HG02763 (cell line): ENCODE results near the gene KCNMB4.
"Not testable (repeated sequence)": the region's sequence is repeated elsewhere in the genome, so short reads cannot be mapped to it uniquely, and the experiment has no call there.

ENCODE experiments used
- ATAC-seq: cut with Tn5 transposase; IDR thresholded peaks from one replicate; pipeline ENCODE4 v1.9.1; 2021; ENCODE audit warnings: mild to moderate bottlenecking, moderate library complexity; ENCODE audit not compliant: unreplicated experiment

Gene KCNMB4

GRCh38 chr12:70367258-70368141 lies 1.4 kb downstream of the KCNMB4 start:
- ATAC-seq: no peak

DNA sequence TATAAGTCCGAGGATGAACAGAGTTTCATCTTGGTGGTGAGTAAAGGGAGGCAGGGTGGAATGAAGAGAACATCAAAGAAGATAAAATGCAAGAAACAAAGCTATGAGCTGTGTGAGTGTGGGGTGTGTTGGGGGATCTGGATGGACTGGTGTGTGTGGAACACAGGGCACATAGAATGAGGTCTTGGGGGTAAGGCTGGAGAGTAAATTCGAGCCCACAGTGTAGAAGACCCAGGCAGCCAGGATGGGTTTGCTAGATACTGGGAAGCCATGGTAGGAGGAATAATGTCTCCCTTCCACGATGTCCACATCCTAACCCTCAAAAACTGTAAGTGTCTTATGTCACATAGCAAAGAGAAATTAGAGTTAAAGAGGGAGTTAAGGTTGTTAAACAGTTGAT lies 6.8 kb downstream of the KCNMB4 start:
- no peak for ATAC-seq

DNA sequence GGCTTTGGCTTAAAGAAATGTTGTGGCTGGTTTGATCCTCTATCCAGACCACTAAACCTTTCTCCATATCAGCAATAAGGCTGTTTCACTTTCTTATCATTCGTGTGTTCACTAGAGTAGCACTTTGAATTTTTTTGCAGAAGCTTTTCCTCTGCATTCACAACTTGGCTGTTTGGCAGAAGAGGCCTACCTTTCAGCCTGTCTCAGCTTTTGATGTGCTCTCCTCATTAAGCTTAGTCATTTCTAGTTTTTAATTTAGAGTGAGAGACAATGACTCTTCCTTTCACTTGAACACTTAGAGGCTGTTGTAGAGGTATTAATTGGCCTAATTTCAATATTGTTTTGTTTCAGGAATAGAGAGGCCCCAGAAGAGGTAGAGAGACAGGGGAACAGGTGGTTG lies 13.8 kb downstream of the KCNMB4 start:
- ATAC-seq: no peak

GRCh38 chr12:70383484-70383883 lies 17.4 kb downstream of the KCNMB4 start:
- no peak for ATAC-seq

DNA sequence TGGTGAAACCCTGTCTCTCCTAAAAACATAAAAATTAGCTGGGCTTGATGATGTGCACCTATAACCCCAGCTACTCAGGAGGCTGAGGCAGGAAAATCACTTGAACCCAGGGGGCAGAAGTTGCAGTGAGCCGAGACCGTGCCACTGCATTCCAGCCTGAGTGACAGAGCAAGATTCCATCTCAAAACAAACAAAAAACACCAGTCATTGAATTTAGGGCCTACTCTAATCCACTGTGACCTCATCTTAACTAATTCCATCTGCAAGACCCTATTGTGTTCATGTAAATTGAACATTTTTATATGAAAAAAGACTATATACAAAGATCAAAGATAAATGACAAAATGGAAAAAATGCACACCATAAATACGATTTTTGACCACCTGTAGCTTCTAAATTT lies 17.8 kb downstream of the KCNMB4 start:
- no peak for ATAC-seq

GRCh38 chr12:70386771-70387170 lies 20.7 kb downstream of the KCNMB4 start:
- no peak for ATAC-seq

- ATAC-seq: no peak
Observed at GRCh38 chr12:70389678-70390077, 23.6 kb downstream of the KCNMB4 start.

DNA sequence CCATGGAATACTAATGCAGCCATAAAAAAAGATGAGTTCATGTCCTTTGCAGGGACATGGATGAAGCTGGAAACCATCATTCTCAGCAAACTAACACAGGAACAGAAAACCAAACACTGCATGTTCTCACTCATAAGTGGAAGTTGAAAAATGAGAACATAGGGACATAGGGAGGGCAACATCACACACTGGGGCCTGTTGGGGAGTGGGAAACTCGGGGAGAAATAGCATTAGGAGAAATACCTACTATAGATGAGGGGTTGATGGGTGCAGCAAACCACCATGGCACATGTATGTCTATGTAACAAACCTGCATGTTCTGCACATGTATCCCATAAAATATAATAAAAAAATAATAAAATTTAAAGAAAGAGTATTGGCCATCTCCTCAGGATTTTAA lies 26.5 kb downstream of the KCNMB4 start:
- ATAC-seq: not testable (repeated sequence)

GRCh38 chr12:70393787-70394499 lies 27.9 kb downstream of the KCNMB4 start:
- no peak for ATAC-seq

DNA sequence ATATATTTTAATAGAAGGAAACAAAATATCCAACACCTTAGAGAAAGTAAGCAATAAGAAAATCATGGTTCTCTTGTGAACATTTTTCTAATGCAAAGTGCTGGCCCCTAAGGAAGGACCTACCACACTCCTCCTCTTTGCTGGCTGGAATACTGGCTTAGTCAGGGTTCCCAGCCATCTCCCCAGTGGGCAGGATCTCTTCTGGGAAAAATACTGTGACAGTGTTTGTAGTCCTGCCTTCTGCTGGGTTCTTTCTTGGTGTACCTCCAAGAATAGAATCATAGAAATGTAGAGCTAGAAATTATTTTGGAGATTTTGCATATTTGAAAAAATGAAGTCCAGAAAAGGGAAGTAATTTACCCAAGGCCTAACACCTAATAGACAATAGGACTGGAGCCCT lies 31.9 kb downstream of the KCNMB4 start:
- no peak for ATAC-seq

GRCh38 chr12:70398862-70399261 lies 32.8 kb downstream of the KCNMB4 start:
- ATAC-seq: no peak

DNA sequence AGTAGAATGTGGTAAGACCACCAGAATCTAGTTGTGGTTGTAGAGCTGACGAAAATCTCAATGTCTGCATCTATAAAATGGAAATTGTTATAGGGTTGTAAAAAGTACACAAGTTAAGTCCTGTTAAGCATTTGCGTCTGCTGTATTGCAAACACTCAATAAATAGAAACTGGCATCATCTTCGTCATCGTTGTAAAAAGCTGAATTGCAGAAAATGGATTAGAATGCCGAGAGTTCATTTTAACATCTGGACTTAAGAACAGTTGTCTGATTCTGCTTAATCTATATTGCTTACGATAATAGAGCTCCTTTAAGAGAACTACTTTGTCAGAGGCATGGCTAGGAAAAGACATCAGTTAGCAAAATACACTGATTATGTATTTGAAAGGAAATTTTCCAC lies 33.2 kb downstream of the KCNMB4 start:
- ATAC-seq: no peak

GRCh38 chr12:70400124-70400523 lies 34.0 kb downstream of the KCNMB4 start:
- no peak for ATAC-seq

DNA sequence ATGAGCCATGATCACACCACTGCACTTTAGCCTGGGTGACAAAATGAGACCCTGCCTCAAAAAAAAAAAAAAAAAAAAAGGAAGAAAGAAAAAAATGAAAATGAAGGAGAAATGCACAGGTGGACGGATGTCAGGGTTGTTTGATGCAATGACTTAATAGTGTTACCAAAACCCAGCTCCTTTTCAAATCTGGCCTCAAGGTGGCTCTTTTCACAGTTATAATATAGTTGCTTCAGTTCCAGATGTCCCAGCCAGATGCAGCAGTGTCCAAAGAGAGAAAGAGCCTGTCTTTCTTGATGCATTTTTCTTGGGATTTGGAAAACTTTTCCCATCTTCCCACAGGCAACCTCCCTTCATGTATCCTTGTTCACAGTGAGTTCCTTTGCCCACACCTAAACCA lies 36.5 kb downstream of the KCNMB4 start:
- no peak for ATAC-seq

GRCh38 chr12:70403826-70404225 lies 37.7 kb downstream of the KCNMB4 start:
- no peak for ATAC-seq

- no peak for ATAC-seq
Observed at GRCh38 chr12:70408004-70408790, 42.1 kb downstream of the KCNMB4 start.

GRCh38 chr12:70415987-70416386 lies 49.9 kb downstream of the KCNMB4 start:
- no peak for ATAC-seq

- no peak for ATAC-seq
Observed at GRCh38 chr12:70417121-70417520, 51.0 kb downstream of the KCNMB4 start.

DNA sequence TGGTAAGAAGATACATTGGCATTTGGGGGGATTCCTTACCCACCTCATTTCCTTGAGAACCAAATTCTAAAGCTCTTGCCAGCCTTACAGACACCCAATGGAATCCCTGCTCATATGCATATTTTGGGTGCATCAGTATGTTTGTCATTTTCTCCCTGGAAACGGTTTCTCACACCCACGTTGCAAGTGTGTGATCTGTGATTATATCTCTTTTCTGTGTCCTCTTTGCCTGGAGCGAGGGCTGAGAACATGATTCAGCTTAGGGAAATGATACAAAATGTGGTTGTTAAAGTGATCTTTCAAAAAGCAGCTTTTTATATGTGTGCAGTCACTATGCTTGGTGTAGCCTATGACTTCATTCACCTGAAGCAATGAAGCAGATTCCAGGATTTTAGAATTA lies 52.0 kb downstream of the KCNMB4 start:
- ATAC-seq: no peak

DNA sequence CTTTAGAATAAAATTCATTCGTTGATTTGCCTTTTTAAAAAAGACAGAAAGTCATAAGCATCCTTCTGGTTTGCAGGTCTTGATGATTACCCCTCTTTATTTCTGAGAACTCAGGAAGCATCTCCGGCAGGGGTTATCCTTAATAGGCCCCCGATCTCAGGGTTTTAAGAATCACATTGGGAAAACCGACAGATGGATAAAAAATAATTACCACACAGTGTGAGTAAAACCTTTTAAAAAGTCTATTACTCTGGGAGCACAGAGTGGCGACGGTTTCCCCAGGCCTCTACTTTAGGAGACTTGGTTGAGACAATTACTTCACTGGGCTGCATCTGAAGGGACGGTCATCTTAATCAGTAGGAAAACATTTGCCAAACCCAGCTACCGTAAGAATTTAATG lies 56.5 kb downstream of the KCNMB4 start:
- ATAC-seq: no peak

- no peak for ATAC-seq
Observed at GRCh38 chr12:70426620-70427019, 60.5 kb downstream of the KCNMB4 start.
